HL-60/S4 treated with retinoic acid at 250 ng/mL for 4 days and 3 days (cell line): ENCODE results near the gene PLEKHD1.

Experiments
- in situ Hi-C: fragments of 300-500 bp; cut with MboI; formaldehyde crosslinking; loops from 2 replicates; pipeline ENCODE4 v1.7.0; 2022; ENCODE audit warnings: low sequenced_read_pairs

PLEKHD1 gene

DNA sequence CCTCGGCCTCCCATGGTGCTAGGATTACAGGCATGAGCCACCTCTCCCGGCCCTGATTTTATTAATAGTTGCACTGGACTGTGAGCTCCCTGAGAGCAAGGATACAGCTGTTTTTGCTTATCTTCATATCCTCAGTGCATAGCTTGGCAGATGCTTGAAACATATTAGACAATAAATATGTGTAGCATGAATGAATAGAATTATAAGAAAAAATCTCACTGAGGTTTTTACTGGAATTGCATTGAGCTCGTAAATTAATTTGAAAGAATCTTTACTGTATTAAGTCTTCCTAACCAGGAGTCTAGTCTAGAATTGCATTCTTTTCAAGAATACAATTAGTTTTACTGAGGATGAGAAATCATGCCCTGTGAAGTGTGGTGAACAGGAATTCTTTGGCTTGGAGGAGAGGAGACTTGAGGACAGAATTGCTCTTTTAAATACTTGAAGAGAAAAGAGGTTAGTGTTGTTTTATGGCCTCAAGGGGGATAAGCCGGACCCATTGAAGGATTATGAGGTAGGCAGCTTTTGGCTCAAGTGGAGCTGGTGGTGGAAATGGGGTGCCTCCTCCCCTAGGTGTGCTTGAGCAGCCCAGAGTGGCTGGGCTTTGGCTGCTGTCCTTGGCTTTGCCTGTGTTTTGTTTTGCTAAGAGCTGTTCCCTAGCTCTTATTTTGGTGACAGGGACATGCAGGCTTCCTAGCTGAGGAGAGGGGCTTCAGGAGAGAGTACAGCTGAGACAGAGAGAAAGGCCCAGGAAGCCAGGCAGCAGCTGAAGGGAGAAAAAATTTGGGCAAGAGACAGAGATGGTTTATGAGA lies 34.0 kb downstream of the PLEKHD1 start:
- in situ Hi-C loops, result no loop called here

DNA sequence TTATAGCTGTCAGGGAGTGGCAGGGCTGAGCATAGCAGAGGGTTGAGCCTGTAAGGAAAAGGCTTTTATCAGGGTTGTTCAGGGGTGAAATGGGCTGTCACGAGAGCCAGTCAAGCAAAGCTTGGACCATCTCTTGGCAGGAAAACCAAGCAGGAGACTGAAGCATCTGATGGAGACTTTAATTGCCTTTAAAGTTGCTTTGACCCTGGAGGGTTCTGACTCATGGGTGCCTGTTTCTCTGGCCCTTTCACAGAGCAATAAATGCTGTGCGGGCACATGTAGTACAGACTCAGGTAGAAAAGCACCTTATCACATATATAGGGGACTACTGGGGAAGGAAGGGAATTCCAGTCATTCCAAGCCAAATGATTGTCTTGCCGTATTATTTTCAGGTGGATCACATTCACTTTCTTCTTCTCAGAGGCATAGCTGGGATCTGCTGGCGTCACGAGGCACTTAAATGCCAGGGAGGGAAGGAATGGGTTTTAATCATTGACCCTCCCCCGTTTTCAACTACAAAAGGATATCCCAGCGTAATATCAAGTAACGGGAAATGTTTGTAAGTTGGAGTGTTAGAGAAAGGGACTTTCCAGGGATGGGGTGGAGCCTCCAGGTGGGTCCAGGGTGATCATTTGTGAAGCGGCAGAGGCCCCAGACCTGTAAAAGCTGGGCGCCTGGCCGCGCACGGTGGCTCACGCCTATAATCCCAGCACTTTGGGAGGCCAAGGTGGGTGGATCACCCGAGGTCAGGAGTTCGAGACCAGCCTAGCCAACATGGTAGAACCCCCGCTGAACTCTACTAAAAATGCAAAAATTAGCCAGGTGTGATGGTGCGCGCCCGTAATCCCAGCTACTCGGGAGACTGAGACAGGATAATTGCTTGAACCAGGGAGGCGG lies 34.9 kb downstream of the PLEKHD1 start:
- in situ Hi-C loops, result no loop called here

DNA sequence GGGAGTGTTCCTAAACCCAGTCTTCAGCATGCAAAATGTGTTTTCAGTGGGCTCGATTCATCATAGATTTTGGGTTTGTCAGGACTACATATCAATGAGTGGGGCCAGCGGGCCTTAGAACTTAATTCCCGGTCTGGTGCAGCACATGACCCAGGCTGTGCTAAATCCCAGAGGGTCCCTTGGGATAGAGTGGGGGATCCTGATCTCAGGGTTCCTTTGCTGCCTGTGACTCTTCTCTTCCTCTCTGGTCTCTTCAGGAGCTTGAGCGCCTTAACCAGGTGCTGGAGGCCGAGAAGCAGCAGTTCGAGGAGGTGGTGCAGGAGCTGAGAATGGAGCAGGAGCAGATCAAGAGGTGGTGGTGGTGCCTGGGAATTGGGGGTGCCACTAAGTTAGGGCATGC lies 37.5 kb downstream of the PLEKHD1 start:
- in situ Hi-C loops, result no loop called here

DNA sequence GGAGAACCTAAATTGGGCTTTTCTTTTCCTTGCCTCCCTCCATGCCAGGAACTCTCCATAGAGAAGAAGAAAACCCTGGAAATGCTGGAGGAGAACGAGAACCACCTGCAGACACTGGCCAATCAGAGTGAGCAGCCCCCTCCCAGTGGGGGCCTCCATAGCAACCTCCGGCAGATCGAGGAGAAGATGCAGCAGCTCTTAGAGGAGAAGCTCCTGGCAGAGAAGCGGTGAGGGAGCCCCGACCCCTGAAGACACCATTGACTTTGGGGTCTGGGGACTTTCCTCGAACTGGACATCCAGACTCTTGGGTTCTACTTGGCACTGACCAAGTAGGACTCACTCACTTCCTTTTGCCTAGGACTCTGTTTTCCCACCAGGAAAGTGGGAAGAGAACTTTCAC lies 41.4 kb downstream of the PLEKHD1 start:
- in situ Hi-C loops, result no loop called here

DNA sequence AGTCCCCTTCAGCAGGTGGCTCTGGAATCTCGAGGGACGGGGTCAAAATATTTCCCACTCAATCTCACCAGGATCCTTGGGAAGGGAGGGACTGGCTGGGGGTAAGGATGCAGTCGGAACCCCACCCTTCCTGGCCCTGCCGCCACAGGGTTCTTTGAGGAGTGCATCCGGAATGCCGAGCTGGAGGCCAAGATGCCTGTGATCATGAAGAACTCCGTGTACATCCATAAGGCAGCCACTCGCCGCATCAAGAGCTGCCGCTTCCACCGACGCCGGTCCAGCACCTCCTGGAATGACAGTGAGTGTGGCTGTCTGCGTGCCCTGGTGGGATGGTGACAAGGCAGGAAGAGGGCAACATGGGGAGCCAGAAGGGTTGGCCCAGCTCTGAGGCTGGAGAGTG lies 43.1 kb downstream of the PLEKHD1 start:
- in situ Hi-C loops, result no loop called here

DNA sequence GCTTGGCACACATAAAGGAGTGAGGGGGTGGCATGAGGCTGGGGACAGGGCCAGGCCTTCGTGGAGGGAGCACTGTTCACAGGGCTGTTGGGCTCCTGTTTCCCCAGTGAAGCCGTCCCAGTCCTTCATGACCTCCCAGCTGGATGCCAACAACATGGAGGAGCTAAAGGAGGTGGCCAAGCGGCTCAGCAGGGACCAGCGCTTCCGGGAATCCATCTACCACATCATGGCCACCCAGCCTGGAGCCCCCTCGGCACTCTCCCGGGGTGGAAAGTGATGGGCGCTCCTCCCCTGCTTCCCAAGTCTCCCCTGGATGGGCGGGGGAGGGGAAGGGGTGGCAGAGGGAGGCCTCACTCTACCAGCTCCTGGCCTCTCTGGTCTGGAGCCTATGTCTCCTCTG lies 43.6 kb downstream of the PLEKHD1 start:
- in situ Hi-C loops, result no loop called here

DNA sequence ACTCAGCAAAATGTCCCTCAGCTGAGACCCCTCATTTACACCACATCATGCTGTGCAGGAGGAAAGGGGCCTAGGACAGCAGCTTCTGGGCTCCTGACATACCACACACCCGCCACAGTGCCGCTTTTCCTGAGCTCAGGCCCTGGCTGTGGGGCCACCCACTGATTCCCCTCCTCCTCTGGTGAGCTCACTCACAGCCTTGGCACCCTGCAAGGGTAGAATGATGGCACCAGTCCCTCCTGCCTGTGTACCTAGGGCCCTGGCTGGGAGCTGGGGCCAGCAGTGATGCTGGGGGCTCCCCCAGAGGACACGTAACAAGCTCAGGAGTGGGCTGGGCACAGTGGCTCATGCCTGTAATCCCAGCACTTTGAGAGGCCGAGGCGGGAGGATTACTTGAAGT lies 44.4 kb downstream of the PLEKHD1 start:
- in situ Hi-C loops, result no loop called here

DNA sequence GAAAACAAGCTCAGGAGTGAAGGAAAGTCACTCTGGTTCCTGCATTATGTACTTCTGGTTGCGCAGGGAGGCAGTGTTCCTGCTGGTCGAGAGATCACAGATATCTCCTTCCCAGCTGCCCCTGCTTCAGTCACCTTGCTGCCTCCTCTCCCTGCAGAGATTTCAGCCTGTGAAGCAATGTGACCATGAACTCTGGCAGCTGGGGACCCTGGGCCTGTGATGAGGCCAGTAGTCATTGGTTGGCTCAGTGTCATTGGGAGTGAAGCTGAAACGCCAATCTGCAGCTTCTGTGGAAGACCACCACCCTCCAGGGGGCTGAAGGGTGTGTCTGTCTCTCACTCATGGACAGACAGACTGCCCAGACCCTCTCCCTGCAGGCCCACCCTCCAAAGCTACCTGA lies 45.0 kb downstream of the PLEKHD1 start:
- in situ Hi-C loops, result no loop called here

DNA sequence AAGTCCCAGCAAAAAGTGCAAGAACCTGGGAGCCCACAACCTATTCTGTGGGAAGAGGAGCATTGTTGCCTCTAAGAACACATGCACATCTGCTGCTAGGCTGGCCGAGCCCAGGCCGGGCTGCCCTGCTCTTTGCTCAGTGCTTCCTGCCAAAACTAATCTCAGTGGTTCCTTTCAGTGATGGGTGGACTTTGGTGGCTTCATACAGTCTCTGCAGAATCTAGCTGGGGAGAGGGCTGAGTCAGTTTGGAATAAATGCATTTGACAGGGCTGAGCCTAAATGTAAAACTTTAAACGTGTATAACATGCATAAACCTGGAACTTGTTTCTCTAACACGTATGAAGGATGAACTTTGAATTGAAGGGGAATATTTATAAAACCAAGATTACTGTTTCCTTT lies 45.6 kb downstream of the PLEKHD1 start:
- in situ Hi-C loops, result no loop called here

DNA sequence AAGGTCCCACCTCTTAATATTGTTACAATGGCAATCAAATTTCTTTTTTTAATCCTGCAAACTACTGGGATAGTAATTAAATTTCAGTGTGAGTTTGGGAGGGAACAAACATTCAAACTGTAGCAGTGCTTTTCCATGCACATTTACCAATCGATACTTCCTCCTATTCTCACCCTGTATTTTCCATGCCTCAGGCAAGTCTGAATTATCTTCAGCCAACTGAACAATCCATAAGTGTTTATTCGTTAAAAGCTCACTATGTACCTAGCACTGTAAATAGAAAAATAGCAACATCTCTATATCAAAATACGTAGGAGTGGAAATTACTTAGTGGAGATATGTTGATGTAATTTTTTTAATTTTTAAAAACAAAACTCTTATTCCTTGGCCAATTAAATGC lies 46.6 kb downstream of the PLEKHD1 start:
- in situ Hi-C loops, result no loop called here

DNA sequence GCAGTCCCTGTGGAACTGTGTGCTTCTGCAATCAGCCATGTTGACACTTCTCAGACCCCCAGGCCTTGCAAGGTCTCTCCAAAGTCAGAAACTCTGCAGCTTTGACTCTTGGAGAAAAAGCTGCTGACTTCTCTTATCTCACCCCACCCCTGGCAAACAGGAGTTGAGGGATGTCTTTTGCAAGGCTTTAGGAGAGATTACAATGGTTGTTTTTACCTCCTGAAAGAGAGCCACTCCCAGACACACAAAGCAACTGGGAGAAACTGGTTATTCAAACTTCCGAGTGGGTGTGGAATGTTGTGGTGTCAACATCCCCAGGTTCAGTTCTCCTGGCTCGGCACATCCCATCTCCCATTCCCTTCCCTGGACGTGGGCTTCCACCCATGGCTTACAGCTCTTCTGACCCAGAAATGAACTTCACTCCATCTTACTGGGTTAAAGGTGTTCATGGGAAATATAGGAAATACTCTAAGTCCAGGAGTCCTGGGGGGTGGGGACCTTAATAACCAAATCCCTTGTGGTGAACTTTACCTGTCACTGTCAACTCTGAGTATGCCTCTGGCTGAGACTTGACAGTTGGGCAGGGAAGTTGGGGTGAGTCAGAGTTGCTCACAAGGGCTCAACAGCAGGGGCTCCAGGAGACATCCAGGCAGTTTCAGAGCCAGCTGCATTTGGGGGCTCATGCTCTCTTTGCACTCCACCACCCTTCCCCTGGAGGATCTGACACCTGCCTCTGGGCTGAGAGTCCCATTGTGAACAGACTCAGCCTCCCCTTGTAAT lies 48.2 kb downstream of the PLEKHD1 start:
- in situ Hi-C loops, result no loop called here

DNA sequence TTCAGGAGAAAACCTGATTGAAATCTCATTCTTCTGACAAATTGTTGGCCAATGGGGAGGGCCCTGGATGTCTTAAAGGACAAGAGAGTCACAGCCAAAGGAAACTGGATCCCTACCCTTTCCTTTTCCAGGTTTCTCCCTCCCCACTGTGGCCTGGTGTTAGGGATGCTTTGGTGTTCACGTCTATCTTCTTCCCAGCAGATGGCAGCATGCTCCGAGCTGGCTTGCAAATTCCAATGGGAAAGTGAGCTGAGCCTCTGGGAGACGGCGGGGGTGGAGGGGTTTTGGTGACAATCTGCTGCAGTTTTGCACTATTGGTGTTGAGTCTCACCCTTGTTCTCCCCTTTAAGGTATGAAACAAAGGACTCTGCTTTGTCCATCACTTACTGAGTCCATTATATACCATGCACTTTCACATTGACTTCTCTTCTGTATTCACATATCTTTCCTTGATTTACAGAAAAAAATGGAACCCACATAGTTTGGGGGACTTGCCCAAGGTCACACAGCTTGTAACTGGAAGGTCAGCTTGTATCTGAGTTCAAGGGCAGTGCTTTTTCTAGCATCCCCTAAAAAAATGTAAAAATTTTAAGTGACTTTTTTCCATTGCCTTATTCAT lies 50.8 kb downstream of the PLEKHD1 start:
- in situ Hi-C loops, result no loop called here

DNA sequence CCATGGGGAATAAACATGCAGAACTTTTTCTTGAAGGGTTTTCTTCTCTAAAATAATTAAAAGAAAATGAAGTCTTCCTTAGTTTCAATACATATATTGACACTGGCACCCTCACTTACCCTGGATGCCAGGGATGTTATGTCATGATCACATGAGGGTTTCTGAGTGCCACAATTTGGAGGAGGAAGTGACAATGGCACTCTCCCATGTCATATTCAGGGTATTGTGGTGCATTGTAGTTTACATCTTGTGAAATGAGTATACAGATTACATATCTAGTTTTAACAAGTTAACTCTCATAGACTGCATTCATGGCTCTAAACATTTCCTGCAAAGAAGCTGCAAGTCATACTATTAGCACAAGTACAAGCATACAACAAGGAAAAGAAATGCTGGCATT lies 52.4 kb downstream of the PLEKHD1 start:
- in situ Hi-C loops, result no loop called here

DNA sequence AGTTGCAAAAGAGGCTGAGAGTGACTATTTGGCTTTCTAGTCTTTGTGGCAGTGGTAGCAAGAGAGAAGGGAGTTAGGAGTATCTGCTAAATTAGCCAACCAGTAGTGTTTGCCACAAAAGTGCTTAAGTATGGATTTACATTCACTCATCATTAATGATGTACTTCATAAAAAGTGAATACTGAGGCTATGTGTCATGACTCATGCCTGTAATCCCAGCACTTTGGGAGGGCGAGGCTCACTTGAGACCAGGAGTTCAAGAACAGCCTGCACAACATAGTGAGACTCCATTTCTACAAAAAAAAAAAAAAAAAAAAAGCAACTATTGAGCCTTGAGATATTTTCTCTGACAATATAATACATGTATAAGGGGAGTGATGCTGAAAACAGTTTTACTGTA lies 53.4 kb downstream of the PLEKHD1 start:
- in situ Hi-C loops, result no loop called here

DNA sequence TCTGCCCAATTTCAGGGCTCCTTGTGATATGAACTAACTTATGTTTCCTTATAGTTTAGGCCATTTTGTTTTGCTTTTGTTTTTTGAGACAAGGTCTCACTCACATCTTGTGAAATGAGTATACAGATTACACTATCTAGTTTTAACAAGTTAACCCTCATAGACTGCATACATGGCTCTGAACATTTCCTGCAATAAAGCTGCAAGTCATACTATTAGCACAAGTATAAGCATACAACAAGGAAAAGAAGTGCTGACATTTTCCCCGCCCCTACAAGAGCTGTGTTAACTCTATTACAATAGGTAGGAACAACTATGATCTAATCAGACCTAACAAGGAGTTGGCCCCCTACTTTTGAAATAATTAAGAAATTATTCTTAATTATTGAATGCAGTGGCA lies 54.2 kb downstream of the PLEKHD1 start:
- in situ Hi-C loops, result no loop called here

DNA sequence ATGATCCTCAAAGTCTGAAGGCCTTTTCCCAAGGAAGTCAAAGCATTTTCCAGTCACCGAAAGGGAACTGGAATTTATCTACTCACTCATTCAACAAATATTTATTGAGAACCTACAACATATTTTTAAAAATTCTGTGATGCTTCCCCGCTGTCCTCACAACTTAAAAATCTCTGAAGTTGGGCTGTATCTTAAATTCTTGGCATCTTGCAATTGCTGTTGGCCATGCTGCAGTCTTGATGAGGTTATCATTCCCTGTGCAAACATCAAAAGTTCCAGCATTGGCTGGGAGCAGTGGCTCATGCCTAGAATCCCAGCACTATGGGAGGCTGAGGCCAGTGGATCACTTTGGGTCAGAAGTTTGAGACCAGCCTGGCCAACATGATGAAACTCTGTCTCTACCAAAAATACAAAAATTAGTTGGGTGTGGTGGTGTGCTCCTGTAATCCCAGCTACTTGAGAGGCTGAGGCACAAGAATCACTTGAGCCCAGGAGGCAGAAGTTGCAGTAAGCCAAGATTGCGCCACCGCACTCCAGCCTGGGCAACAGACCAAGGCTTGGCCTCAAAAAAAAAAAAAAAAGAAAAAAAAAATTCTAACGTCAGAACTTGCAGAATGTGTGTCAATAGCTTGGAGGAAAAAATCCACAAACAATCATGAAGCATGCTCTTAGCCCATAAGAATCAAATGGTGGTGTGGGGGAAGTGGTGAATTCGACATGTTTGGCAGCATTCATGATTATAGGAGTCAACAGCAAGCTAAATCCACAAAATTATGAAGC lies 55.3 kb downstream of the PLEKHD1 start:
- in situ Hi-C loops, result no loop called here

DNA sequence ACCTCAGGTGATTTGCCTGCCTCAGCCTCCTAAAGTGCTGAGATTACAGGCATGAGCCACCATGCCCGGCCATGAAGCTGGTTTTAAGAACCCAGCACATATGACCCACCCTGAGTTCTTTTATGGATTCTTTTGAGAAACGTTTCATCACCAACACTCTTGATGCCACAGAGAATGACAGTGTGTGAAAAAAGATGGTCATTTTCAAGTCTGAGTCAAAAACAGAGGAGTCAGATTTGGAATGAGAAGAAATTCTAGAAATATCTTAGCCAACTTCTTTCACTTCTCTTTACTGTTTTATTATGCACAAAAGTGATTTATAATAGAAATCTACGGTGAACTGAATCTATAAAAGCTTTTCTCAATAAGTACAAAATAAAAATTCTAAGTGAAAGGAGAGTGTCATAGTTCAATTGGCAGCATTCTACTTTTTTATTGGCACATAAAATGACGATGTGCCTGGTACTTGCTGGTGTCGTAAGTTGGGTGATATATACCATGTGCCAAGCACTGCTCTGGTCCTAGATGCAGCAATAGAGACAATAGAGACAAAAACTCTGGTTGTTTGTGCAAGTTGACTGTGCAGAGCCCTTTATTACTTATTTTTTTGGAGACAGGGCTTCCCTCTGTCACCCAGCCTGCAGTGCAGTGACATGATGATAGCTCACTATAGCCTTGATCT lies 56.3 kb downstream of the PLEKHD1 start:
- in situ Hi-C loops, result no loop called here

DNA sequence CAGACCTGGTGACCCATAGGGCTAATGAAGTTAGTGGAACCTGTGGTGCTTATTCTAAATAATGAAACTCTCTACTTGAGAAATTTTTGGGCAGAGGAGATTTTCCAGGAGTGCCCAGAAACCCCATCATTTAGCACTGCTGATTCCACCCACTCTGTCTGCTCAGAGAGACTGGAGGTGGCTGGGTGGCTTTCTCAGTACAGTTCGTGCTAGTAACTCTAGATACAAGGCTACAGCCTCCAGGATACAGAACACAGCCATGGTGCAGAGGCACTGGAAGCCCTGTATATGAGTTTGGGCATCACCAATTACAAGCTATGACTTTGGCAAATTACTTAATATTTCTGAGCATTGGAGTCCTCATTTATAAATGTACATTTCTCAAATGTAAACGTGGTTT lies 57.8 kb downstream of the PLEKHD1 start:
- in situ Hi-C loops, result no loop called here

DNA sequence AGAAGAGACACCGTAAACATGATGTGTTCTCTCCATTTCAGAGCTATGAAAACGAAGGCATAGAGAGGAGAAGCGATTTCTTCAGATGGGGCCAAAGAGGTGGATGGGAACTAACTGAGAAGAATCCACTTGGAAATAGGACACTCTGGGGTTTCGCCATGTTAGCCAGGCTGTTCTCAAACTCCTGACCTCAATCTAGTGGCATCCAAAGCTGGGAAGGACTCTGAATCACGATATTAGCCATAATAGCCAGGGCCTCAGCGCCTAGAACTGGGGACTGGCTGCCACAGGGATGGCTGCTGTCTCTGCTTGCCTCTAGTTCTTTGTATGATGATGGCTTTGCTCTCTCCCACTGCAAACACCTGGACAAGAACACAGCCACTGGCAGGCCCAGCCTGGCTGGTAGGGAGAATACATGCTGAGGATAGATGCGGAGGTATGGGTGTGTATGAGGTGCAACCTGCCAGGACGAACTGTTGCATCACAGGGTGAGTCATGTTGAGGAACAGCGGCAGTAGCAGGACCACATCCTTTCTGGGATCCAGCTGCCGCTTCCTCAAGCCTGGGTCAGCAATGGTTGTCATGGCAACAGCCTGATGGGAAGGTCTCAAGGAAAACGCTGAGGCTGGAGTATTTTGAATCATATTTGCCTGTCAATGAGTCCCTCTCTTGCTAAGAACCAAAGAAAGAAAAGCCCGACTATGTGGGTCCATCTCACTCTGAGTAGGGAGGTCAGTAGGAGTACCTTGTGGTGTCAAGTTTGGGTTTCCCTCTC lies 59.0 kb downstream of the PLEKHD1 start:
- in situ Hi-C loops, result no loop called here
